HG03139 (cell line): ENCODE measurements around the gene PODXL.
"Not testable (repeated sequence)": the region's sequence is repeated elsewhere in the genome, so short reads cannot be mapped to it uniquely, and the experiment has no call there.

Experiments
- ATAC-seq: cut with Tn5 transposase; IDR thresholded peaks from one replicate; pipeline ENCODE4 v1.9.1; 2021; ENCODE audit not compliant: unreplicated experiment

The PODXL gene

GRCh38 chr7:131538813-131539179 lies 17.6 kb downstream of the PODXL start:
- ATAC-seq, result no peak

- no peak for ATAC-seq
These were observed 18.2 kb downstream of the PODXL start for GRCh38 chr7:131538071-131538812.

- ATAC-seq, result no peak
These were observed 18.9 kb downstream of the PODXL start for GRCh38 chr7:131537571-131537978.

- no peak for ATAC-seq
These were observed 20.0 kb downstream of the PODXL start for GRCh38 chr7:131536361-131536849.

GRCh38 chr7:131533566-131534561 lies 22.6 kb downstream of the PODXL start:
- no peak for ATAC-seq

- ATAC-seq, result no peak
These were observed 23.3 kb downstream of the PODXL start for GRCh38 chr7:131533151-131533559.

- ATAC-seq, result no peak
These were observed 23.8 kb downstream of the PODXL start for GRCh38 chr7:131532570-131533091.

GRCh38 chr7:131530137-131530536 lies 26.3 kb downstream of the PODXL start:
- no peak for ATAC-seq

GRCh38 chr7:131529617-131530016 lies 26.8 kb downstream of the PODXL start:
- ATAC-seq, result no peak

GRCh38 chr7:131529179-131529578 lies 27.2 kb downstream of the PODXL start:
- no peak for ATAC-seq

- ATAC-seq, result no peak
These were observed 29.0 kb downstream of the PODXL start for GRCh38 chr7:131527456-131527855.

GRCh38 chr7:131525820-131526219 lies 30.6 kb downstream of the PODXL start:
- no peak for ATAC-seq

- no peak for ATAC-seq
These were observed 31.7 kb downstream of the PODXL start for GRCh38 chr7:131524703-131525102.

GRCh38 chr7:131524115-131524514 lies 32.3 kb downstream of the PODXL start:
- ATAC-seq, result no peak

- no peak for ATAC-seq
These were observed 34.0 kb downstream of the PODXL start for GRCh38 chr7:131522325-131522930.

GRCh38 chr7:131521651-131522163 lies 34.7 kb downstream of the PODXL start:
- ATAC-seq, result no peak

- no peak for ATAC-seq
These were observed 37.8 kb downstream of the PODXL start for GRCh38 chr7:131518626-131519025.

GRCh38 chr7:131517218-131517923 lies 39.1 kb downstream of the PODXL start:
- ATAC-seq, result no peak

GRCh38 chr7:131515471-131515870 lies 41.0 kb downstream of the PODXL start:
- ATAC-seq, result not testable (repeated sequence)
